IPS-11a (cell line): ENCODE data around the gene SEPTIN14.
"Not testable (repeated sequence)": the region's sequence is repeated elsewhere in the genome, so short reads cannot be mapped to it uniquely, and the experiment has no call there.

Experiments used
- H3K4me3 ChIP-seq: one replicate; pipeline ENCODE4 v1.5.1; 2013; ENCODE audit warnings: low read depth, low read length, control low read depth

SEPTIN14 gene

GRCh38 chr7:55785444-55785843 lies 77.1 kb downstream of the SEPTIN14 start:
- not testable (repeated sequence) for H3K4me3 ChIP-seq

GRCh38 chr7:55784151-55784550 lies 78.4 kb downstream of the SEPTIN14 start:
- H3K4me3 ChIP-seq, result no peak overlapping the region

GRCh38 chr7:55778631-55779030 lies 83.9 kb downstream of the SEPTIN14 start:
- H3K4me3 ChIP-seq, result no peak overlapping the region

GRCh38 chr7:55776196-55776595 lies 86.4 kb downstream of the SEPTIN14 start:
- no peak overlapping the region for H3K4me3 ChIP-seq

- H3K4me3 ChIP-seq, result no peak overlapping the region
Measured at GRCh38 chr7:55775051-55775420, 87.5 kb downstream of the SEPTIN14 start.

GRCh38 chr7:55774327-55775050 lies 88.1 kb downstream of the SEPTIN14 start:
- no peak overlapping the region for H3K4me3 ChIP-seq

- no peak overlapping the region for H3K4me3 ChIP-seq
Measured at GRCh38 chr7:55770778-55771177, 91.8 kb downstream of the SEPTIN14 start.

- not testable (repeated sequence) for H3K4me3 ChIP-seq
Measured at GRCh38 chr7:55753274-55753862, 109.2 kb downstream of the SEPTIN14 start.

- not testable (repeated sequence) for H3K4me3 ChIP-seq
Measured at GRCh38 chr7:55744706-55745105, 117.8 kb downstream of the SEPTIN14 start.
